RWPE1 (cell line): Measurements from ENCODE around the gene BCL11A.

Experiments
- CTCF ChIA-PET: fragments of 350-600 bp; sonication (Branson Sonifier 250); formaldehyde crosslinking; extraction: SDS; loops from one replicate; lab custom pipeline; 2021; lab: Yijun Ruan, JAX
- POLR2A ChIA-PET: fragments of 400-600 bp; formaldehyde crosslinking; extraction: SDS; loops from one replicate; lab custom pipeline; 2020; ENCODE audit warnings: antibody characterized with exemption; ENCODE audit not compliant: low non-redundant PET; lab: Yijun Ruan, JAX
- DNase-seq: peaks from one replicate; pipeline ENCODE4 v3.0.0; 2012; ENCODE audit warnings: low spot score
- H3K27ac ChIP-seq: fragments of 450-650 bp; 2 replicates; pipeline ENCODE4 v1.5.1; 2017
- TF ChIP-seq, protein P1 (sequence below): fragments of 450-650 bp; conservative IDR thresholded peaks from 2 replicates; pipeline ENCODE4 v1.5.1; 2017; ENCODE audit warnings: low read depth, mild to moderate bottlenecking

Gene BCL11A

DNA sequence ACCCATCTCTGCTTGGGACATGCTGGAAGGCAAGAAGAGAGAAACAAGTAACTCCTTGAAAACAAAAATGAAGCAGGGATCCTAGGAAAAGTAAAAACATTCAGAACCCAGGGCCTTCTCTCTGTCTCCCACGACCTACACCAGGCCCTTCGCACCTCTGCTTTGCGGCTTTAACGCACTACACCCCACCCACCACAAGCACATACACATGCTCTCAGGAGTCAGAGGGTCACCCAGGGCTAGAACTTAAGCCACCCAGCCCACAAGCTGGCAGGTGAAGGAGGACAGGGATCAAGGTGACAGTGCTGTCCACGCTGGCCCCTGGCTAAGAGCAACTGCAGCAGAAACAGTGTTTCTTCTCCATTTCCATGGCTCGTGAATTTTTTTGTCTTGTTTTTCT lies 72.2 kb downstream of the BCL11A start:
- ChIA-PET POLR2A (no interaction called here), CTCF (interaction anchor here (0.7 to 1.0 kb wide), 2 partner anchors 69 to 228 kb away, joined by 3 to 6 read pairs; no protein-coding TSS in a partner anchor)
- TF ChIP-seq, protein P1, sequence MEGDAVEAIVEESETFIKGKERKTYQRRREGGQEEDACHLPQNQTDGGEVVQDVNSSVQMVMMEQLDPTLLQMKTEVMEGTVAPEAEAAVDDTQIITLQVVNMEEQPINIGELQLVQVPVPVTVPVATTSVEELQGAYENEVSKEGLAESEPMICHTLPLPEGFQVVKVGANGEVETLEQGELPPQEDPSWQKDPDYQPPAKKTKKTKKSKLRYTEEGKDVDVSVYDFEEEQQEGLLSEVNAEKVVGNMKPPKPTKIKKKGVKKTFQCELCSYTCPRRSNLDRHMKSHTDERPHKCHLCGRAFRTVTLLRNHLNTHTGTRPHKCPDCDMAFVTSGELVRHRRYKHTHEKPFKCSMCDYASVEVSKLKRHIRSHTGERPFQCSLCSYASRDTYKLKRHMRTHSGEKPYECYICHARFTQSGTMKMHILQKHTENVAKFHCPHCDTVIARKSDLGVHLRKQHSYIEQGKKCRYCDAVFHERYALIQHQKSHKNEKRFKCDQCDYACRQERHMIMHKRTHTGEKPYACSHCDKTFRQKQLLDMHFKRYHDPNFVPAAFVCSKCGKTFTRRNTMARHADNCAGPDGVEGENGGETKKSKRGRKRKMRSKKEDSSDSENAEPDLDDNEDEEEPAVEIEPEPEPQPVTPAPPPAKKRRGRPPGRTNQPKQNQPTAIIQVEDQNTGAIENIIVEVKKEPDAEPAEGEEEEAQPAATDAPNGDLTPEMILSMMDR: no peak
- DNase-seq: no peak
- H3K27ac ChIP-seq: no peak overlapping the region

DNA sequence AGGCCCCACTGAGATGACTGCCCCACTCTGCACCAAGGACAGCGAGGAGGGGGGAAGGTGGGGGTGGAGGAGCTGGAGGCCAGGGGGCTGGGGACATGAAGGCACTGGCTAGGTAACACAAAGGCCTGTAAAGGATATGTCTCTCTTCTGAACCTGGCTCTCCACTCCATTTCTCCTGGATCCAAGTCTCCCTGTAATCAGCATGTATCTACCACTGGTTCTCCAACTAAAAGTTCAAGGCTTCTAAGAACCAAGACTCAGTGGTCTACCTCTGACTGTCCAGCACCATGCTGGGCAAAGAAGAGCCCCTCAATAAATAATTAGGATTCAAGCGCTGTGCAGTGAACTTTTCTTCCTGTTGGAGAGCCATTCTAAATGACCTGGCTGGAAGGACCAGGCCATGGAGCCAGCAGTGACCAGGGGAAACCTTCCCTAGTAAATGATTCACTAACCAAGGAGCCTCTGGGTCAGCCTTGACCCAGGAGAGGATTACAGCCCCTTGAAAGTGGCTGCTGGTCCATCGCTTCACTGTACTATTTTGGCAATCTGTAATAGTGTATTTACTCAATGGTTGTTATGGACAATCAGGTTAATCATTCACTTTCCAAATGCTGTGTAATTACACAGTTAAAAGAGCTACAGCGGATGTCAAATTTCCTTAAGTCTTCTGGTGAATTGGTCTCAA lies 73.2 kb downstream of the BCL11A start:
- ChIA-PET POLR2A (no interaction called here), CTCF (interaction anchor here (0.7 to 1.1 kb wide), 4 partner anchors 20 to 730 kb away, joined by 3 to 6 read pairs (median 3); no protein-coding TSS in a partner anchor)
- TF ChIP-seq, protein P1: no peak
- H3K27ac ChIP-seq: peak overlapping the region; percentile 83
- no peak for DNase-seq

- H3K27ac ChIP-seq: peak overlapping the region; percentile 83
- TF ChIP-seq, protein P1: no peak
- CTCF ChIA-PET: interaction anchor here (0.7 to 1.1 kb wide), 4 partner anchors 21 to 730 kb away, joined by 3 to 4 read pairs (median 3); no protein-coding TSS in a partner anchor
- peak; percentile 64 for DNase-seq
- POLR2A ChIA-PET: no interaction called here
Observed at GRCh38 chr2:60479226-60480088, 74.0 kb downstream of the BCL11A start.

DNA sequence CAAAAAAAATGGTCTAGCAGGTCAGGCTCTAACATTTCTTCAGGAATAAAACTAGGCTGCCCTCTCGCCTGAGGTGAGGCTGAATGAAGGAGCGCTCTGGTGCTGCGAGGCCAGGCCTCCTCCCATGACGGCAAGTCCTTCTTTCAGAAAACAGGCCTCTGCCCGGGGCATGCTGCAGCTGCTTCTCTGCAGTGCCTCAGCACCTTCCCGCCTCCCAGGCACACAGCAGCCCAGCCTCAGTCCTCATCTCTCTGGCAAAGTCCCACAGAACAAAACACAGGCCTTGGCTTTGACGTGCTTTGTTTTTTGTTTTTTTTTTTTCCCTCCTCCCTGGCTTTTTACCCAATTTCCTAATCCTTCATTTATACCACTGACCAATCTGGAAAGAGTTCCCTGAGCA lies 74.8 kb downstream of the BCL11A start:
- ChIA-PET CTCF (interaction anchor here (0.7 kb wide), 1 partner anchor 18 kb away, joined by 4 read pairs; no protein-coding TSS in a partner anchor), POLR2A (no interaction called here)
- peak overlapping the region; percentile 83 for H3K27ac ChIP-seq
- DNase-seq: no peak
- TF ChIP-seq, protein P1: no peak

DNA sequence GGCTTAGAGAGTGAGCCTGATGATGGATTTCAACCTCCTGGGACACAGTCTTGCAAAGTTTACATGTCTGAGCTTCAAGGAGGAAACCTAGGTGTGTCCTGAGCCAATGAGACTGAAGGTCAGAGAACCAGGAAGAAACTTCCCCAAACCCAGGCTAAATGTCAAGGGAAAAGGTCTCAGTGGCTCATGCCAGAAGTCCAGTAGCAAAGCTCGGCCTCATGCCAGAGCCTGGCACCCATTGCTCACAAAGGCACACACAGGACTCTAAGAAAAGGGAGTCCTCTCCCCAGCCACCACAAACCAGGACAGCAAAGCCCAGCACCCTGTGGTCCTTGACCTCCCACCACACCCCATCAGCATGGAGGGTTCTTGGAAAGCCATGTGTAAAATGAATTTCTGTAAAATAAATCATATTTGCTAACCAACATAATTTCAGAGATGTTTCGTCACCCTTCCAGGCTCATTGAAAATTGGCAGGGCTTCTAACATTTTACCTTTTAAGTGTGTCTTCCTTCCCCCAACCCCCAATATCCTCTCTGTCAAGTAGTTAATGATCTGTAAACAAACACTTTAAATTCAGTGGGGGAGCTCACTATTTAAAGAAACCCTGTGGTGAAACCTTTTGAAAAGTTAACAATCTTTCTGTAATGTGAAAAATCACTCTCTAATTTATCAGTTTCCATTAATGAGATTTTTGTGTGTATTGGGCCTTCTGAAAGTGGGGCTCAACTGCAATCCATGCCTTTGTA lies 77.1 kb downstream of the BCL11A start:
- TF ChIP-seq, protein P1: no peak
- CTCF ChIA-PET: no interaction called here
- no peak overlapping the region for H3K27ac ChIP-seq
- POLR2A ChIA-PET: no interaction called here
- DNase-seq: no peak
